ENCODE data around the gene HYAL3.
A peak's percentile ranks its signal among the peaks of the same experiment; 100 is the strongest.

Gene HYAL3

GRCh38 chr3:50254577-50255250, 44.5 kb downstream of the HYAL3 start:
- peak; percentile 69 for DNase-seq (ENCODE audit: low read depth)
- TF ChIP-seq CTCF (IDR thresholded peaks at IDR 0.05; ENCODE audit: insufficient read depth, low read depth, low read length, missing control alignments), result no peak
- no peak overlapping the region for H3K4me3 ChIP-seq (ENCODE audit: low read length)

- peak; percentile 99 for DNase-seq (ENCODE audit: low read depth)
- H3K4me3 ChIP-seq (ENCODE audit: low read length), result no peak overlapping the region
- TF ChIP-seq CTCF (IDR thresholded peaks at IDR 0.05; ENCODE audit: insufficient read depth, low read depth, low read length, missing control alignments), result no peak
Measured at GRCh38 chr3:50251220-50251619, 48.0 kb downstream of the HYAL3 start.

- no peak for TF ChIP-seq CTCF (IDR thresholded peaks at IDR 0.05; ENCODE audit: insufficient read depth, low read depth, low read length, missing control alignments)
- H3K4me3 ChIP-seq (ENCODE audit: low read length), result no peak overlapping the region
- DNase-seq (ENCODE audit: low read depth), result no peak
Measured at GRCh38 chr3:50250514-50250913, 48.7 kb downstream of the HYAL3 start.

- no peak overlapping the region for H3K4me3 ChIP-seq (ENCODE audit: low read length)
- DNase-seq (ENCODE audit: low read depth), result no peak
- no peak for TF ChIP-seq CTCF (IDR thresholded peaks at IDR 0.05; ENCODE audit: insufficient read depth, low read depth, low read length, missing control alignments)
Measured at GRCh38 chr3:50249457-50249856, 49.7 kb downstream of the HYAL3 start.

- TF ChIP-seq CTCF (IDR thresholded peaks at IDR 0.05; ENCODE audit: insufficient read depth, low read depth, low read length, missing control alignments), result no peak
- no peak overlapping the region for H3K4me3 ChIP-seq (ENCODE audit: low read length)
Measured at GRCh38 chr3:50248387-50248786, 50.8 kb downstream of the HYAL3 start.

GRCh38 chr3:50246517-50246954, 52.7 kb downstream of the HYAL3 start:
- DNase-seq (ENCODE audit: low read depth), result peak; percentile 98
- H3K4me3 ChIP-seq (ENCODE audit: low read length), result no peak overlapping the region
- no peak for TF ChIP-seq CTCF (IDR thresholded peaks at IDR 0.05; ENCODE audit: insufficient read depth, low read depth, low read length, missing control alignments)

More at GRCh38 chr3:50248387-50248786, 50.8 kb downstream of the HYAL3 start:
- peak; percentile 76 for DNase-seq (ENCODE audit: low read depth)

Measured in epithelial cell of esophagus (primary cell).